Astrocyte (in vitro differentiated cells and primary cell): ENCODE measurements around the gene PLA1A.

ENCODE experiments used
- EZH2 ChIP-seq: IDR thresholded peaks from 2 replicates; pipeline ENCODE4 v1.6.1; 2012; ENCODE audit warnings: mild to moderate bottlenecking, low read length, inconsistent platforms; ENCODE audit not compliant: insufficient read depth
- TF ChIP-seq, protein P1 (sequence below): IDR thresholded peaks from 2 replicates; pipeline ENCODE4 v1.5.1; 2011; ENCODE audit warnings: low read depth, mild to moderate bottlenecking, inconsistent platforms, low read length, moderate library complexity; ENCODE audit not compliant: insufficient read depth

DNA sequence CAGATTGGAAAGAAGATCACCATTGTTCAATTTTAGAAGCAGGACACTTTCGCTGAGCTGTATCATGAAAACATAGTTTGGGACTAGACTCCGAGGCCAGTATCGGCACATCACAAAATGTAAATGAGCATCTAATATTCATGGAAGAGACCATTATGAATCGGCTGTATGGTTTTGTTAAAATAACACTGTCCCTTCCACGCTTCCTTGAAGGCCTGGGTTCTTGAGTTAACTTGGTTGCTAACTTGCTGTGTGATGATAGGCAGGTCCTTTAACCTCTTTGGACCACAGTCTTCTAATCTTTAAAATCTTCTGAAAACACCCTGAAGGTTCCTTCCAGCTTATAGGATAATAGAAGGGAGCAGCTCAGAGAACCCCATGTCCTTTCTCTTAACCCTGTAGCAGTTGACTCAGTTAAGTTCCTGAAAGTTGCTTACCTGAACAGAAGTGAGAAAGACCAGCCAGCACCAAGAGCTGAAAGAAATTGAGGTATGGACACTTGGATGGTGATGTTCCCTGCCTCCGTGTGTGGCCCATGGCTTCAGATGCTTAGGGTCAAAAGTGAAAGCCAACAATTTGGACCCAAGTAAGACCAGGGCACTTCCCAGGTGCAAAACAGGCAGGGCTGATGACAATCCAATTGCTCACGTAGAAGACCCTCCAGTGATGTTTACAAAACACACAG is 40.4 kb upstream of the PLA1A start:
- no peak for TF ChIP-seq EZH2
- TF ChIP-seq, protein P1, sequence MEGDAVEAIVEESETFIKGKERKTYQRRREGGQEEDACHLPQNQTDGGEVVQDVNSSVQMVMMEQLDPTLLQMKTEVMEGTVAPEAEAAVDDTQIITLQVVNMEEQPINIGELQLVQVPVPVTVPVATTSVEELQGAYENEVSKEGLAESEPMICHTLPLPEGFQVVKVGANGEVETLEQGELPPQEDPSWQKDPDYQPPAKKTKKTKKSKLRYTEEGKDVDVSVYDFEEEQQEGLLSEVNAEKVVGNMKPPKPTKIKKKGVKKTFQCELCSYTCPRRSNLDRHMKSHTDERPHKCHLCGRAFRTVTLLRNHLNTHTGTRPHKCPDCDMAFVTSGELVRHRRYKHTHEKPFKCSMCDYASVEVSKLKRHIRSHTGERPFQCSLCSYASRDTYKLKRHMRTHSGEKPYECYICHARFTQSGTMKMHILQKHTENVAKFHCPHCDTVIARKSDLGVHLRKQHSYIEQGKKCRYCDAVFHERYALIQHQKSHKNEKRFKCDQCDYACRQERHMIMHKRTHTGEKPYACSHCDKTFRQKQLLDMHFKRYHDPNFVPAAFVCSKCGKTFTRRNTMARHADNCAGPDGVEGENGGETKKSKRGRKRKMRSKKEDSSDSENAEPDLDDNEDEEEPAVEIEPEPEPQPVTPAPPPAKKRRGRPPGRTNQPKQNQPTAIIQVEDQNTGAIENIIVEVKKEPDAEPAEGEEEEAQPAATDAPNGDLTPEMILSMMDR = no peak
